Measurements from ENCODE around the gene PLIN1.
A peak's percentile ranks its signal among the peaks of the same experiment; 100 is the strongest.

Gene PLIN1

DNA sequence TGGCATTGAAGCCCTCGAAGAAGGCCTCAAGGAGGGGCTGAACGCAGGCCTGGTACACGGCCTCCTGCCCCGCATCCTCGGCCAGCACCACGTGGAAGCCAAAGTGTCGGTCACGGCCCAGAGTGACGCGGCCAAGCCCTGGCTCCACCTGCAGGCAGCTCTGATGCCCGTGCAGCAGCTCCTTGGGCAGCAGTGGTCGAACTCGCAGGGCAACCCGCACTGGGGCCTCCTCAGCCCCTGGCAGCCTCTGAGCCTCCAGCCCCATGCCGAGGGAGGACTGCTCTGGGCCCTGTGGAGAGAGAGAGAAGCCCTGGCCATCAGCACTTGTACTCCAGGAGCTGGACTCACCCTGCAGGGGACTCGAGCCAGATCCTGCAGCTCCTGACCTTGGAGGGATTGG is 26.5 kb downstream of the PLIN1 start:
- DNase-seq (ENCODE audit: low spot score): no peak

DNA sequence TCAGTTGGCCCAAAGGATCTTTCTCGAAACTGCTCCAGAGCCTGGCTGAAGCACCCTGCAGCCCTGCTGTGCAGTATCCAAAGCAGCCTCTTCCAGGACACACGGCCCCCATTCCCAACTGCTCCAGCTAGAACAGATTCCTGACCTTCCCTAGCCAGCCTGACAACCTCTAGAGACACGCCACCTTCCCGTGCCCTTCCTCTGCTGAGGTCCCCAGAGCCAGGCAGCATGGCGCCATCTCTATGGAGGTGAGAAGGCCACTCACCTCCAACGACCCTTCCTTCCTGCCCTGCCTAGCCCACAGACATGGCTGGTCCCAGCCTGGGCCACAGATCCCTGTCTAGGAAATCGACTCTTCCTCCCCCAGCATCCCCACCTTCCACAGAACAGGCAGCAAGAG is 27.0 kb downstream of the PLIN1 start:
- DNase-seq (ENCODE audit: low spot score): no peak

DNA sequence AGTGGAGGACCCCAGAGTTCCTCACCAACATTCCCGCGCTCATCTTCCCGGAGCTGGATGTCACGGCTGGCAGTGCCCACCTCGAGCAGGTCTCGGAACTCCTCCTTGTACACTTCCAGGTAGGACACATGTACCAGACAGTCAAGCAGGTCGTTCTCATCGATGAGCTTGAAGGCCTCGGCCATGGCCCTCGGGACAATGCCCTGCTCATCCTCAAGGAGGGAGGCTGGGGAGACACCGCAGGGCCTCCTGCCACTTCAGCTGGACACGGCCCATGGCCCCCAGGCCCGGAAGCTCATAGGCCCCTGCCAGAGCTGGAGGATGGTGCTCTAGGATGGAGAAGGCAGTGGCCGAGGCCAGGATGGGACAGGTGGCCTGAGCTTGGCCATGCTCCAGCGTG is 29.5 kb downstream of the PLIN1 start:
- DNase-seq (ENCODE audit: low spot score): no peak

DNA sequence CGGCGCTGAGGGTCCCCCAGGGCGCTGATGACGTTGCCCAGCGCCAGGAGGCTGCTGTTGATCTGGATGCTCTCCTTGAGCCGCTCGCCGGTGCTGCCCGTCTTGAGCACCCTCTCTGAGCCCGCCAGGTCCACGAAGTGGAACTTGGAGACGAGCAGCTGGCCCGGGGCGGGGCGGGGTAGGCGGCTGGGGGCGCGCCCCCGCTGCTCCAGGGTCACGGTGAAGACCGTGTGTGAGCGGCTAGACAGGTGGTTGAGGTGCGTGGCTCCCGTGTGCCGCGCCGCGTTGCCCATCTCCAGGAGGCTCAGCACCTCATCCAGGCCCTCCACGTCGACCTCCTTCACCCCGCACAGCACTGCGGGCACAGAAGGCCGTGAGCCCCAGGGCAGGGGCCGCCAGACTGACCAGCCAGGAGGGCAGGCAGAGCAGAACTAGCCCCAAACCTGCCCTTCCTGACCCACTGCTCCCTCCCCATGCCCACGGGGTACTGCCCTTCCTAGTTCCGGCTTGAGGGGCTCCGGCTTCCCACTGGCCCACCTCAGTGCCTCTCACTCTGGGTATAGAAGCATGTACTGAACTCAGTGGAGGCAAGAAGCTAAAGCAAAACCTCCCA is 30.0 kb downstream of the PLIN1 start:
- no peak for DNase-seq (ENCODE audit: low spot score)

DNA sequence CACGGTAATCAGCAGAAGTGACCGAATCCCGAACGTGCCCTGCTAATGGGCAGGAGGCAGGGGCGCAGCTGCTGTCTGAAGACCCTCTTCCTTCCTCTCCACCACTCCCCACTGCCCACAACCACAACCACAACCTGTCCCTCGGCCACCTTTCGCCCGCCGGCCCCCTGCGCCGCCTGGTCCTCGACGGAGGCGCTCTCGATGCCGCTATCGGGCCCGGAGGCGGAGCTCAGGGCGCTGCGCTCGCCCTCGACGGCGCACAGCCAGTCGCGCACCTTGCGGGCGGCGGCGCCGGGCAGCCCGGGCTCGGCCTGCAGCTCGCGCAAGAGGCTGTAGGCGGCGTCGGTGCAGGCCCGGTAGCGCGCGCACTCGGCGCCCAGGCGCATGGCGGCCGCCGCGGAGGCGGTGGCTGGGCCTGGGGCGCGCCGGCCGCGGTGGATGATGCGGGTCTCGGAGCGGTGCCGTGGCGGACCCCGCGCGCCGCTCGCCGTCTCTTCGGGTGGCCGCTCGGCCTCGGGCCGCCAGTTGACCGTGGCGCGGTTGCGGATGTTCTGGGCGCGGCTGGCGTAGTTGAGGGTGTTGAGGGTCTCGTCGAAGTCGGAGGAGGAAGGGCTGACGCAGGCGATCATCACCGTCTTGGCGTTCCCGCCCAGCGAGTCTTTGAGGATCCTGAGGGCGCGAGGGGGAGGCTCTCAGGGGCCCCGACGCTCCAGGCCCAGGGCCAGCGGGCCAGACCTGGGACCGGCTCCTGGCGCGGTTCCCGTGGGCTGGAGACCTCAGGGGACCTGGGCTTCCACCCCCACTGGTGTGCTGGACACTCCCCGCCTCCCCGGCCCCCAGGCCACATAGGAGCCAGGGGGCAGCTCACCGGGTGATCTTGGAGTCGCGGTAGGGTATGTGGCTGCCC is 30.8 kb downstream of the PLIN1 start:
- no peak for DNase-seq (ENCODE audit: low spot score)

DNA sequence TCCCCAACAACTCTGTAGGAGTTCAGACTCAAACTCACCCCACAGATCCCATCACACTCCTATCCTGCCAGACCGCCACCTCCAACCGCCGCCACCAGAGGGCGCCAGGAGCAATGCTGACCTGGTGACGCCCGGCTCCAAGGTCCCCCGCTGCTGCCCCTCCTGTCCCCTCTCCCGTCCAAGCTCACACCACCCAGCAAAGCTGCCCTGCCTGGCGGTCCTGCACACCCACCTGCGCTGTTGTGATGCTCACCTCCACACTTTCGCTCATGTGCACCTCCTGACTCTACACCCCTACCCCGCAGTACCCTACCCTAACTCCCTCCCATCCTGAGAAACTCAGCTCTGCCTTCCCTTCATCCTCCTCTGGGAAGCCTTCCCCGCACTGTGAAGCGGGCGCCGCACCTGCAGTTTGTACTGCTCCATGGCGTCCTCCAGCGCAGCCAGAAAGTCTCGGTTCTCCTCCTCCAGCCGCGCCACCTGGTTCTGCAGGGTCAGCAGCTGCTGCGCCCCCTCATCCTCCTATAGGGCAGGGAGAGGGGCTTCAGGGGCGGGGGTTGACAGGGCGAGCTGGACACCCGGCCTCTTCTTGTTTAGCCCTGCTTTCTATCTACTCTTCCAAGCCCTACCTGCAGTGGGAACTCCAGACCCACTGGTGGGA is 31.8 kb downstream of the PLIN1 start:
- DNase-seq (ENCODE audit: low spot score): peak; percentile 93

DNA sequence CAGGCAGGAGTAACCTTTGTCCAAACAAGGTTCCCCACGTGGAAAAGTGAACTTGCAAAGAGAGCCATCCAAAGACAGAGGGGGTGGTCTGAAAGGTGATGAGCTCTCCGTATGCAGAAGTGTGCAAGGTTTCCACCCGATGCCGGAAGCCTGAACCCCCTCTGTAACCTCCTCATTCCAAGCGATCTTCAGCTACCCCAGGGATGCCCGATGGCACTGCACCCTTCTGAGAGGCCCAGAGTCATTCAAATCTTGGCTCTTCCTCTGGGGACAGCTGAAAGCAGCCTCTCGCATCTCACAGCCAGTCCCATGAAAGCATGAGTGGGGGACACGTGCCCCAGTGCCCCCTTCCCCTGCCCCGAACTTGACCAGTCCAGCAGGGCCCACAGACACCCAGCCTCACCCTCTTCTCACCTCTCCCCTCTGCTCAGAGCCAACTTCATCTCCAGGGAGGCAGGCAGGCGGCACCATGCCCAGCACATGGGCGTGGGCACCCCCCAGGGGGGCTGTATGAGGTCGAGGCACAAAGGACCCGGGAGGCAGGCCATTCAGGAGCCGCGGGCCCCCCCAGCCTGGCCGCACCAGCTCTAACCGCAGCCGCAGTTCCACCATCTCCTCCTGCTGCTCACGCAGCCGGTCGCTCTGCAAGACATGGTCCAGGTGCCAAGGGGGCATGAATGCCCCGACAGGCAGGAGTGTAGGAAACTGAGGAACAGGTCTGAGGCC is 32.6 kb downstream of the PLIN1 start:
- DNase-seq (ENCODE audit: low spot score): no peak

DNA sequence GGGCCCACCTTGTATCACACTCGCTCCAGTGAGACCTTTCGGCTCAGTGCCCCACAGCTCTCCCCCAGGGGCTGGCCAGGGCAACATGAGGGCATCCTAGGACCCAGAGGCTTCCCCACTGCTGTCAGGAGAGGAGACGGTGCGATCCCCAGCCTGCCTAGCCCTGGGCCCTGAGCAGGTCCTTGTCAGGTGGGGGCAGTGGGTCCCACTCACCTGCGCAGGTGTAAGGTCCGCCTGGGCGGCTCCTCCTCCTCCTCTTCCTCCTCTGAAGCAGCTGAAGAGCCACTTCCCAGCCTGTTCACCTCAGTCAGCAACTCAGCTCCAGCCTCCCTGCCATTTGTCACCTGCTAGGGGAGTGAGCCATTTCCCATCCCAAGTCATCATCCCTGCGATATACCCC is 33.5 kb downstream of the PLIN1 start:
- DNase-seq (ENCODE audit: low spot score): no peak

DNA sequence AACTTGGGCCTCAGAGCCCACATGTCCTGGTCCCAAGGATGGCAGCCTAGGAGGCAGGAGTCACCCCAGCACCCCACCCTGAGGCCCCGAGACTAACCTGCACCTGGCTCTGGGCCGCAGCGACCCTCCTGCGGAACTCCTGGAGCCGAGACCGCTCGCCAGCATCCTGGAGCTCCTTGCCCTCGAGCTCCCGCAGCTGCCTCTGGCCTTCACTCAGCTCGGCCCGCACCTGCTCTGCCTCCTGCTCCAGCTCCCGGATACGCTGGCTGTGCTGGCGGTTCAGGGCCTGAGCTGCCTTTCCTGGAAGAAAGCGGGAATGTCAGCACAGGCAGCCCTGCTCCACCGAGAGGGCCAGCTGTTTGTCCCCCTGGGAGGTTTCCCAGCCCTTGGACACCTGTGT is 37.1 kb downstream of the PLIN1 start:
- no peak for DNase-seq (ENCODE audit: low spot score)

DNA sequence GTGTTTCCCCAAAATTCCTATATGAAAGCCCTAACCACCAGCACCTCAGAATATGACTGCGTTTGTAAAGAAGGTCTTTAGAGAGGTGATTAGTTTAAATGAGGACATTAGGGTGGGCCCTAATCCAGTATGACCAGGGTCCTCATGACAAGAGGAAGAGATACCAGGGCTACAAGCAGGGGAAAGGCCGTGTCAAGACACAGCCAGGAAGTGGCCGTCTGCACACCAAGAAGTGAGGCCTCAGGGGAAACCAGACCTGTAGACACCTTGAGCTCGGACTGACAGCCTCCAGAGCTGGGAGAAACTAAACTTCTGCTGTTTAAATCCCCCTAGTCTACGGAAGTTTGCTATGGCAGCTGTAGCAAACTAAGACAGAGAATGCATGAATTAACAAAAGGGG is 38.1 kb downstream of the PLIN1 start:
- DNase-seq (ENCODE audit: low spot score): no peak

DNA sequence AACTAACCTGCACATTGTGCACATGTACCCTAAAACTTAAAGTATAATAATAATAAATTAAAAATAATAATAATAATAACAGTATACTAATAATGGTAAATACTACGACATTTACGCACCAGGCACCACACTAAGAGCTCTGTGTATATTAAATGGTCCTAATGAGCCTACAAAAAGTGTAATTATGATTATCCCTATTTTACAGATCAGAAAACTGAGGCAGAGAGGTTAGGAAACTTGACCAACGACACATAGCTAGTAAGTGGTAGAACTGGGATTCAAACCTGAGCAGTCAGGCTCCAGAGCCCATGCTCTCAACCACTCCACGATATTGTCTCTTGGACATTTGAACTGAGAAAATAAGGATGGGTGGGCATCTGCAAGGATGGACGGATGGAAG is 38.9 kb downstream of the PLIN1 start:
- DNase-seq (ENCODE audit: low spot score): no peak

DNA sequence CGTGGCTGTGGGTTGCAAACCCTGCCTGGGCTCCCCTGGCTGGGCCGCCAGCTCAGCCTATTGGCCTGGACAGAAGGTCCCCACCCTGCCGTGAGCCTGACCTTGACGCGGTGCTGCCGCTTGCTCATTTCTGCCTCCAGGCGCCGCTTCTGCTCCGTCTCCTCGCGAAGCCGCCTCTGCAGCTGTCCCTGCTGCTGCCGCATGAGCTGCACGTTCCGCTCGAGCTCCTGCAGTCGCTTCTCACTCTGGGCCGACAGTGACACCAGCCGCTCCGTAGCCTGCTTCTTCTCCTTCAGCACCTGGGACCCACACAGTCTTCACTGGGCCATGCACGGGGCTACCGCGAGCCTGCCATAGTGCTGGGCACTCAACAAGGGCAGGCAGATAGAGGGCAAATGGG is 45.6 kb downstream of the PLIN1 start:
- no peak for DNase-seq (ENCODE audit: low spot score)

DNA sequence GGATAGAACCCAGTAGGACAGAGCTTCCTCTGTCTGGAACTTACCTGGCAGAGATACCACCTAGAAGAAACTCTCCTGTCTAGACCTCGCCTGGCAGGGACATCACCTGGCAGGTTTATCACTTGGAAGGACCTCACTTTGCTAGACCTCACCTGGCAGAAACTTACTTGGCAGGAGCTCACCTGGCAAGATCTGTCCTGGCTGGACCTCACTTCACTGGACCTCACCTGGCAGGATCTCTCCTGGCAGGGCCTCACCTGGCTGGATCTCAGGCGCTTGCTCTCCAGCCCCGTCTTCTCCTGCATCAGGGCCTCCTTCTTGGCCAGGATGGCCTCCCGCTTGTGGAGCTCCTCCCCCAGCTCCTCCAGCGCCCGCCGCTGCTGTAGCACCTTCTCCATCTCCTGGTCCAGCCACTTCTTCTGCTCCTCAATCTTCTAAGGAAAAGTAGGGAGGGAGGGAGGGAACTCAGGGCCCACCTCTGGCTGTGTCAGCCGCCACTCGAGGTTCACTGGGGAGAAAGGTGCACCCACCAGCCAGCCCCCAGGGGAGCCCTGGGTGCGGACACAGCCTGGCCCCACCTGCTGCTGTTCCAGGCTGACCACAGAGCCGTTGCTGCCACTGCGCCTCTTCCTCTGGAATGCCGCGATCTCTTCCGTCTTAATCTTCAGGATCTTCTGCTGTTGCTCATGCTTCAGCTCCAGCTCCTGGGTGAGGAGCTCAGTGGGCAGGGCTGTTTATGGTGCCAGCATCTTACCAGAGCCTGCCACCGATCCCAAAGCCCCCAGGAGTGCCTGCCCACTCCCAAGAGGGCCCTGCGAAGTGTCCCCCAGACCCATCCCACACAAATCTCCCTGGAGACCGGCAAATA is 46.4 kb downstream of the PLIN1 start:
- no peak for DNase-seq (ENCODE audit: low spot score)

DNA sequence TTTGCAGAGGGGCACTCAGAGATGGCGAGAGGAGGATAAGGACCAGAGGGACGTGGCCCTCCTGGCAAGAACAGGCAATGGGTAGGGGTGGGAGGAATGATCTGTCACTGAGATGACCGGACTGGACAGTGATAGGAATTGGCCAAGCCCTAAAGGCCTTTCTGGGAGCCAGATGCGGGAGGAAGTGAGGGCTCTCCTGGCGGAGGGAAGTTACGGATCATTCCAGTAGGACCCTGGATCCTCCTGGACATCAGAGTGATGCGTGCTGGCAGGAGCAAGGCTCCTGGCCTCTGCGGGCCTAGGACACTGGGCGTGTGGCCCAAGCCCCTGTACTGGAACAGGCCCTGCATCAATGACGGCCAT is 47.3 kb downstream of the PLIN1 start:
- no peak for DNase-seq (ENCODE audit: low spot score)

DNA sequence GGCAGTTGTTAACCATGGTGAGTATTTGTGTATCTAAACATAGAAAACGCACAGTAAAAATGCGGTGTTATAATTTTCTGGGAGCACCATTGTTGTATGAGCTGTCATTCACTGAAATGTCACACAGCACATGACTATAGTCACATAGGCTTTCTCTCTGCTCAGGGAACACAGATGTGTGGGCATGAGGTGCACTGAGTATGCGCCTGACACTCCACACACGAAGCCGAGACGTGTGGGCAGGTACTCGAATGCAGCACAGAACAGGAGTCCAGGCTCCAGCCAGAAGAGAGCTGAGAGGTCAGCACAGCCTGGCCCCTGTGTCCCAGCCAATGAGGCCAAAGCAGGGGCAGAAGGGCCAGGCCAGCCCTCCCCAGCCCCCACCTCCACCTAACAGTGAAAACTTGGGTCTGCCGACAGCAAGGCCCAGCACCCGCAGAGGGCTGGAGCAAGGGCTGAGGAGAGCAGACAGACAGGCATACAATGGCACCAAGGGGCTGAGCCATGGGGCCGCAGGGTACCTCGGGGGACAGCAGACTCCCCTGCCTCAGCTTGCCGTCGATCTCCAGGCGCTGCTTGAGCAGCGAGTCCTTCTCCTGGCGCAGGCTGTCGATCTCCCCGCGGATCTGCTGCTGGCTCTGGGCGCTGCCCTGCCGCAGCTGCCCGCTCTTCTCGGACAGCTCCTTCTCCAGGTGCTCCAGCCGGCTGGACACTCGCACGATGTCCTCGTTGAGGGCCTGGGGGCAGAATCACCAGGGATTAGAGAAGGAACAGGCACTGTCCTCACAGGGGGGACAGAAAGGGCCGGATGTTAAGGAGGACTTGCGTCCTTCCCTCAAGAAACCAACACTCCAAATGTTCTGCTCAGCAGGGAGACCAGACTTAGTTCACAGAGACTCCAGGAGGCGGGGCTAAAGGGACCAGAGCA is 47.9 kb downstream of the PLIN1 start:
- no peak for DNase-seq (ENCODE audit: low spot score)

DNA sequence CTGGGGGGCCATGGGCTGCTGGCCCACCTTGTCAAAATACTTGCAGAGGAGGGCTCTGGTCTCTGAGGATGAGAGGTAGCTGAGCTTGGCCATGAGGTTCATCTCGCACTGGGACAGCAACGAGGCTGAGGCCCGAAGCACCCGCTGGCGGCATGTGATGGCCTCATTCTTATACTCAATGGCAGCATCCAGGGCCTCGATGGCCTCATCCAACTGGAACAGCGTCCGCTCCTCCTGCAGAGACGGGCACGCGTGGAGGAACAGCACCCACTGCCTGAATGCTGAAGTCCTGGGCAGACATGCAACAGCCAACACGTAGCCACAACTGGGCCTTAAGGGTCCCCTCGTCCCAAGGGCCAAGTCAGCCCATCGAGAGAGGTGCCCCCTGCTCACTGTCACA is 48.9 kb downstream of the PLIN1 start:
- no peak for DNase-seq (ENCODE audit: low spot score)

DNA sequence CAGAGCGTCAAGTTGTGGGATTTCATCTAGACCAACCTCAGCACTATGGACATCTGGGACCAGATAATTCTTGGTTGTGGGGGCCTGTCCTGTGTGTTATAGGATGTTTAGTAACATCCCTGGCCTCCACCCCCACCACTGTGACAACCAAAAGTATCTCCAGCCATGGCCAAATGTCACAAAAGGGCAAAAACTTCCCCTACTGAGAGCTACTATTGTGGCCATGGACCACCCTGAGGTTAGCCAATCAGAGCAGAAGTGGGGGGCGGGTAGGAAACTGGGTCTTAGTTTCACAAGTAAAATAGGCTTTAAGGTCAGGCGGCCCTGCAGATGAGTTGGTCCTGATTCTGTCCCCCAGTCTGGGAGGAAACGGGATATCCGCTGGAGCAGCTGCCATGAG is 49.3 kb downstream of the PLIN1 start:
- peak; percentile 6 for DNase-seq (ENCODE audit: low spot score)

DNA sequence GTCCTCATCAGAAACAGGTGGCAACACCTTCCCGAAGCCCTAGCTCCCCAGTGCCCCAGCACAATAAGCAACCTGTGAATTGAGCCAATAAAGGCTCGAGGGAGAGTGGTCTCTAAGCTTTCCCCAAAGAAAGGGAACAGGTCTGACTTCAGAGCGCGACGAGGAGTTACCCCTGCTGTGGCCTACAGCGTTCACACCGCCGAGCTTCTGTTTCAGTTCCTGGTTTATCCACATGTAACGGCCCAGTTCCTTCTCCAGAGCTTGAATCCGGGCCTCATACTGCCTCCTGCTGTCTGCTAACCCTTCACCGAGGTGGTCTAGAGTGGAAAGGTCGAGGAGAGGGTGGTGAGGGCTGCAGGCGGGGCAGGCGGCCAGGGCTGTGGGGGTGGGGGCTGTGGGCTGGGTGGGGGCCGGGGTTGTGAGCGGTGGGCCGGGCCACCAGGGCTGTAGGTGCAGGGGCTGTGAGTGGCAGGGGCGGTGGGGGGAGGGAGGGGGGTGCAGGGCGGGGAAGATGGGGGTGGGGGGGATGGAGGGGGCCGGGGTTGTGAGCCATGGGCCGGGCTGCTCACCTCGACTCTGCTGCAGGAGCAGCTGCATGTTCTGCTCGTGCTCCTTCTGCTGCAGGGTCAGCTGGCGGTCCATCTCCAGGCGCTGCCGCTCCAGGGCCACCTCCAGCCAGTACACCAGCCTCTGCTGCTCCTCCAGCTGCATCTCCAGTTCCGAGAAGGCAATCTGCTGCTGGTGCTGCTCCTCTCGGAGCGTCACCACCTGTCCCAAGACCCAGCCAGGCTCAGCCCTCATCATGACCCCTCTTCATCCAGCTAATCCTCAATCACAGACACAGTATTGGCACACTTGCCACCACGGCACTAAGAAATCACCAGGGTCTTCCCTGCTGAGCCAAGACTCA is 50.1 kb downstream of the PLIN1 start:
- peak; percentile 8 for DNase-seq (ENCODE audit: low spot score)

DNA sequence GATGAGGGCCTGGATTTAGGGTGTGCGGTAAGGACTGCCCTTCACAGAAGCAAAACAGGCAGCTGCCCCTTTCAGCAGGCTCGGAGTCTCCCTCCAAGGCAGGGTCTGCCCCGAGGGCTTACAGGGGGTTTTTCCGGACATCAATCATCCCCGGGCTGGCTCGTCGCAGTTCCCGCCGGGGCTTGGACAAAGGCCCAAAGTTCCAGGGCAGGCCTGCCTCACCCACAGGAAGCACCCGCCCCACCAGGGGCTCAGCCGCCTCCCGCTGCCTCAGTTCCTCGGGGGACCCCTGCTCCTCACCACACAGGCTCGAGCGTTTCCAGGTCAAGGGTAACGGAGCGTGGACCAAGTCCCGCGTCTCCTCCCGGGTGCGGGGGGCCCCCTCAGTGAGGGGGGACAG is 50.9 kb downstream of the PLIN1 start:
- DNase-seq (ENCODE audit: low spot score): peak; percentile 6

Measured in AG20443 (cell line).